ENCODE results near the gene USP11. TPM values are rescaled to one million over a fixed set of nuclear protein-coding genes. Genes with fewer than 3 reads are reported as not detected.

USP11 gene
- polyA plus RNA-seq, 1 experiment, result 39.9 TPM

DNA sequence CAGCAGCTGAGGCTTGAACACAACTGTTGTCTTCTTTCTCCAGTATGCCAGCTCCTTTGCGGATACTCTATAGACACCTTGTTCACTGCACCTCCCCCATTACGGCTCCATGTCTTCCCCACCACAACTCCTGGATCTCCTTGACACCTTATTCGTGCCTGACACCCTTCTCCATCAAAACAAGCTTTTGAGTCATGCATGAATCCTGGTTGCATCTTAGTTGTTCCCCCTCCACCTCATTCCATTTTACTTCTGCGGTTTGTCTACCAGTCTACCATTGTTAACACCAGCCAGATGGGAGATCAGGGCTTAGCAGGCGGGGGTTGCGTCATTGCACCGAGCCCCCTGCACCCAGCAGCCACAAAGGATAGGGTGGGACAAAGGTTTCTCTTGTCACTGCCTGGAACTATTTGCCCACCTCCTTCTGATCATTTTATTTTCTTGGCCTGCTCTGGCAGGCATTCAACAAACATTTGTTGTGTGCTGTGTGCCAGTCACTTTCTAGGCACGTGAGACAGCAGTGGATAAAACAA is 16.4 kb upstream of the USP11 start:
- no peak for TF ChIP-seq CTCF (IDR thresholded peaks at IDR 0.05; ENCODE audit: insufficient read depth, low read depth, low read length)
- H3K27me3 ChIP-seq (ENCODE audit: control insufficient read depth, insufficient read depth, low read length), result no peaks in the 10 kb centered on the region
- DNase-seq (ENCODE audit: low read depth), result no peak
- H3K36me3 ChIP-seq (ENCODE audit: control insufficient read depth, insufficient read depth, low read length), result peaks cover 18% of the 10 kb centered on the region
- ChIA-PET POLR2A (interaction anchor here (0.7 kb wide), 1 partner anchor 319 kb away, joined by 3 read pairs; no protein-coding TSS in a partner anchor), CTCF (no interaction called here)
- no peak overlapping the region for H3K4me3 ChIP-seq (ENCODE audit: low read depth, low read length)

DNA sequence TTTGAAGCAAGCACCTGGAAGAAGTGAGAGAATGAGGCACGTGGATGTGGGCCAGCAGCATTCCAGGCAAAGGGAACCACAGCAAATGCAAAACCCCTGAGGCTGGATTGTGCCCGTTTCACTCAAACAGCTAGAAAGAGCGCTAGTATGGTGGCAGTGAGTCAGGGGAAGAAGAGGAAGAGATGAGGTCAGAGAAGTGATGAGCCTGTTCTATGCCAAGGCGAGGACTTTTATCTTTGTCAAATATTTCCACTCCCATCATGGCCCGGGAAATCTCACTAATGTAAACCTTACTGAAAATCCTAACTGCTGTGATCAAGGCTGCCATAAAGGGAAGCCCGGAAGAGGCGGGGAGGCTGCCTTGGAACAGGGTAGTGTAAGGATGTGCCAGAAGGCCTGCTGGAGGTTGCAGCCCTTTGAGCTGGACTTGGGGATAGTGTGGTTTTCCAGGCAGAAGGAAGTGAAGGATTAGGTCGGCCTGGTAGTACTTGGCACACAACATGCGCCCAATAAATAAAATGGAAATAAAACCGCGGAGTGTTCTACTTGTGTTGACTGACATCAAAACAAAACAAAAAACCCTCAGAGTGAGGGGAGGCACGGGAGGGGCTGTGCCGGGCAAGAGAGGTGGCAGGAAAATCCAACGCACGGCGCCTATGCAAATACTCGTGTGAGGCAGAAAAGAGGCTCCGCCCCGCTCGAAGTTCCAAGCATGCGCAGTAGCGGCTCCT is 15.5 kb upstream of the USP11 start:
- DNase-seq (ENCODE audit: low read depth), result no peak
- ChIA-PET POLR2A (interaction anchor here (0.6 kb wide), 1 partner anchor 218 kb away, joined by 3 read pairs; no protein-coding TSS in a partner anchor), CTCF (interaction anchor here (0.7 to 1.3 kb wide), 2 partner anchors 27 to 167 kb away, joined by 3 read pairs; no protein-coding TSS in a partner anchor)
- TF ChIP-seq CTCF (IDR thresholded peaks at IDR 0.05; ENCODE audit: insufficient read depth, low read depth, low read length), result no peak
- Histone ChIP-seq H3K4me3 (ENCODE audit: low read depth, low read length) (peak overlapping the region; percentile 8; the same call in 1 of the 2 replicates), H3K27me3 (ENCODE audit: control insufficient read depth, insufficient read depth, low read length) (no peaks in the 10 kb centered on the region), H3K36me3 (ENCODE audit: control insufficient read depth, insufficient read depth, low read length) (peaks cover 16% of the 10 kb centered on the region)

- Histone ChIP-seq H3K4me3 (ENCODE audit: low read depth, low read length) (peak overlapping the region; percentile 66), H3K36me3 (ENCODE audit: control insufficient read depth, insufficient read depth, low read length) (peaks cover 12% of the 10 kb centered on the region), H3K27me3 (ENCODE audit: control insufficient read depth, insufficient read depth, low read length) (no peaks in the 10 kb centered on the region)
- peak; percentile 95 for DNase-seq (ENCODE audit: low read depth)
- POLR2A ChIA-PET, result interaction anchor here (0.6 kb wide), 1 partner anchor 218 kb away, joined by 3 read pairs; no protein-coding TSS in a partner anchor
- CTCF ChIA-PET, result interaction anchor here (0.7 to 1.3 kb wide), 2 partner anchors 27 to 166 kb away, joined by 3 read pairs; no protein-coding TSS in a partner anchor
- TF ChIP-seq CTCF (IDR thresholded peaks at IDR 0.05; ENCODE audit: insufficient read depth, low read depth, low read length), result no peak
These were observed 14.9 kb upstream of the USP11 start for GRCh38 chrX:47217852-47218279.

GRCh38 chrX:47218280-47218919 is 14.4 kb upstream of the USP11 start, which contains the start of gene CDK16:
CDK16 (plus strand) TSS chrX:47218681; CDS start chrX:47223558, 4,877 bp downstream.
- H3K4me3 ChIP-seq (ENCODE audit: low read depth, low read length), result peak within 1 kb of the TSS; percentile 66
- no peaks in the 10 kb centered on the region for H3K27me3 ChIP-seq (ENCODE audit: control insufficient read depth, insufficient read depth, low read length)
- no peak for DNase-seq (ENCODE audit: low read depth)
- CTCF ChIA-PET, result interaction anchor here (0.7 to 1.3 kb wide), 2 partner anchors 28 to 165 kb away, joined by 3 read pairs; no protein-coding TSS in a partner anchor
- POLR2A ChIA-PET, result no interaction called here
- no peak for TF ChIP-seq CTCF (IDR thresholded peaks at IDR 0.05; ENCODE audit: insufficient read depth, low read depth, low read length)
- peaks cover 10% of the 10 kb centered on the region for H3K36me3 ChIP-seq (ENCODE audit: control insufficient read depth, insufficient read depth, low read length)

All from BJ (cell line).